Panc1 (cell line): ENCODE data around the gene FSHR.

Experiments
- POLR2AphosphoS5 ChIP-seq: IDR thresholded peaks from 2 replicates; pipeline ENCODE4 v1.6.1; 2012; ENCODE audit warnings: mild to moderate bottlenecking, low read depth, low read length, moderate library complexity
- SIN3A ChIP-seq: IDR thresholded peaks from 2 replicates; pipeline ENCODE4 v1.6.1; 2012; ENCODE audit warnings: low read depth, mild to moderate bottlenecking, low read length, moderate library complexity, borderline replicate concordance; ENCODE audit not compliant: insufficient read depth
- TCF7L2 ChIP-seq: IDR thresholded peaks from 2 replicates; pipeline ENCODE4 v1.6.1; 2011; ENCODE audit warnings: mild to moderate bottlenecking, low read depth, low read length, inconsistent platforms
- TF ChIP-seq, protein P1 (sequence below), 2 experiments: IDR thresholded peaks; 2 replicates each; pipeline ENCODE4 v1.6.1; 2011 to 2012; ENCODE audit warnings: low read depth in 2 of 2, control low read depth in 1 of 2, low read length in 1 of 2, mild to moderate bottlenecking in 1 of 2, moderate library complexity in 1 of 2; ENCODE audit not compliant: insufficient read depth in 1 of 2
- TF ChIP-seq, protein P2 (sequence below): fragments of 450-650 bp; IDR thresholded peaks from 2 replicates; pipeline ENCODE4 v1.5.1; 2017; ENCODE audit warnings: mild to moderate bottlenecking

DNA sequence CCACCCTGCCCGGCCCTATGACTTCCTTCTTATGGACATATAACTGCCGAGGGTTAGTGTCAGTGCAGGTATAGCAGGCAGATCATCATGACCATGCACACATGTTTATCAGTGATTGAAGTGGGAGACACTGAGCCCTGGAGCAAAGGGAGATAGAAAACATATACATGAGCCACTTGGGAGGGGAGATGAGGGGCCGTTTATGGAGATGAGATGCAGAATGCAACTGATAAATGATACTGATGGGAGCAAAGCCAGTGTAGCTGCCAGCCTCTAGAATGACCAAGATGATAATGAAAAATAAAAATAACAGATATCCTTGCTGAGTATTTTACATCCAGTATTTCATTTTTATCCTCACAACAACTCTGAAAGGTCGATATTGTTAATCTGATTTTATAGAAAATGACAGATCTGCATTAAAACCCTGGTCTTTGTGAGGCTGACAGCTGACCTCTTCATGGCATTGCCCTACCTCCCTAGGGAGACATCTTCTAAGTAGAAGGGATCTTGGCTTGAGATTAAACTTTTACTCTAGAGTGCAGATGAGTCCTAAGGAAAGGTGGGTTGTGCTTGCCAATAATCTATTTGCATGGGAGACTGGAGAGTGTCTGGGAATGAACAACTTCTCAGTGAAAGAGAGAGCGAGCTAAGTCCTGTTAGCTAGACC is 220.4 kb downstream of the FSHR start:
- TF ChIP-seq, protein P1, sequence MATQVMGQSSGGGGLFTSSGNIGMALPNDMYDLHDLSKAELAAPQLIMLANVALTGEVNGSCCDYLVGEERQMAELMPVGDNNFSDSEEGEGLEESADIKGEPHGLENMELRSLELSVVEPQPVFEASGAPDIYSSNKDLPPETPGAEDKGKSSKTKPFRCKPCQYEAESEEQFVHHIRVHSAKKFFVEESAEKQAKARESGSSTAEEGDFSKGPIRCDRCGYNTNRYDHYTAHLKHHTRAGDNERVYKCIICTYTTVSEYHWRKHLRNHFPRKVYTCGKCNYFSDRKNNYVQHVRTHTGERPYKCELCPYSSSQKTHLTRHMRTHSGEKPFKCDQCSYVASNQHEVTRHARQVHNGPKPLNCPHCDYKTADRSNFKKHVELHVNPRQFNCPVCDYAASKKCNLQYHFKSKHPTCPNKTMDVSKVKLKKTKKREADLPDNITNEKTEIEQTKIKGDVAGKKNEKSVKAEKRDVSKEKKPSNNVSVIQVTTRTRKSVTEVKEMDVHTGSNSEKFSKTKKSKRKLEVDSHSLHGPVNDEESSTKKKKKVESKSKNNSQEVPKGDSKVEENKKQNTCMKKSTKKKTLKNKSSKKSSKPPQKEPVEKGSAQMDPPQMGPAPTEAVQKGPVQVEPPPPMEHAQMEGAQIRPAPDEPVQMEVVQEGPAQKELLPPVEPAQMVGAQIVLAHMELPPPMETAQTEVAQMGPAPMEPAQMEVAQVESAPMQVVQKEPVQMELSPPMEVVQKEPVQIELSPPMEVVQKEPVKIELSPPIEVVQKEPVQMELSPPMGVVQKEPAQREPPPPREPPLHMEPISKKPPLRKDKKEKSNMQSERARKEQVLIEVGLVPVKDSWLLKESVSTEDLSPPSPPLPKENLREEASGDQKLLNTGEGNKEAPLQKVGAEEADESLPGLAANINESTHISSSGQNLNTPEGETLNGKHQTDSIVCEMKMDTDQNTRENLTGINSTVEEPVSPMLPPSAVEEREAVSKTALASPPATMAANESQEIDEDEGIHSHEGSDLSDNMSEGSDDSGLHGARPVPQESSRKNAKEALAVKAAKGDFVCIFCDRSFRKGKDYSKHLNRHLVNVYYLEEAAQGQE (IDR thresholded peaks at IDR 0.05; ENCODE audit: insufficient read depth in 1 of 2, low read depth in 2 of 2, low read length in 1 of 2), result no peak
- TF ChIP-seq, protein P2, sequence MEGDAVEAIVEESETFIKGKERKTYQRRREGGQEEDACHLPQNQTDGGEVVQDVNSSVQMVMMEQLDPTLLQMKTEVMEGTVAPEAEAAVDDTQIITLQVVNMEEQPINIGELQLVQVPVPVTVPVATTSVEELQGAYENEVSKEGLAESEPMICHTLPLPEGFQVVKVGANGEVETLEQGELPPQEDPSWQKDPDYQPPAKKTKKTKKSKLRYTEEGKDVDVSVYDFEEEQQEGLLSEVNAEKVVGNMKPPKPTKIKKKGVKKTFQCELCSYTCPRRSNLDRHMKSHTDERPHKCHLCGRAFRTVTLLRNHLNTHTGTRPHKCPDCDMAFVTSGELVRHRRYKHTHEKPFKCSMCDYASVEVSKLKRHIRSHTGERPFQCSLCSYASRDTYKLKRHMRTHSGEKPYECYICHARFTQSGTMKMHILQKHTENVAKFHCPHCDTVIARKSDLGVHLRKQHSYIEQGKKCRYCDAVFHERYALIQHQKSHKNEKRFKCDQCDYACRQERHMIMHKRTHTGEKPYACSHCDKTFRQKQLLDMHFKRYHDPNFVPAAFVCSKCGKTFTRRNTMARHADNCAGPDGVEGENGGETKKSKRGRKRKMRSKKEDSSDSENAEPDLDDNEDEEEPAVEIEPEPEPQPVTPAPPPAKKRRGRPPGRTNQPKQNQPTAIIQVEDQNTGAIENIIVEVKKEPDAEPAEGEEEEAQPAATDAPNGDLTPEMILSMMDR, result no peak
- TF ChIP-seq POLR2AphosphoS5 (no peak), TCF7L2 (no peak), SIN3A (no peak)
